GM18873 (cell line): ENCODE results near the gene CPE.
"Not testable (repeated sequence)": the region's sequence is repeated elsewhere in the genome, so short reads cannot be mapped to it uniquely, and the experiment has no call there.

Experiments used
- ATAC-seq: cut with Tn5 transposase; IDR thresholded peaks from one replicate; pipeline ENCODE4 v1.9.1; 2021; ENCODE audit warnings: mild to moderate bottlenecking, moderate library complexity, moderate number of reproducible peaks; ENCODE audit not compliant: unreplicated experiment, low FRiP score

The CPE gene

DNA sequence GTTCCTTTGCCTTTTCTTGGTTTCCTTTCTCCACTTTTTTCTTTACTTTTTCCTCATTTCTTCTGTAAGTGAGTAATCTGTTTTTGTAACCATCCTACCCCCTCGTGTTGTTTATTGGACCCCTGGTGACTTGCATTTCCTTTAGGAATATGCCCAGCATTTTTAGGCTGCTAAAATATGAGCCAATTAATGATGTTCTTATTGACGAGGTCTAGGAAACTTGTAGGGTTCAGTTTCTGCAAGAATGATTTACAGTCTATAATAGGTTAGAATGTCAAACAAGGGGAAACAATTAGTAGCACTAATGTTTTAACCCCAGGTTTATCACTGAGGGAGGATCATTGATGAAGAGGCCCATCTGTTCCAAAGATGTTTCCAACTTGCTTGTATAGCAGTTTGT, 79.0 kb downstream of the CPE start:
- no peak for ATAC-seq

DNA sequence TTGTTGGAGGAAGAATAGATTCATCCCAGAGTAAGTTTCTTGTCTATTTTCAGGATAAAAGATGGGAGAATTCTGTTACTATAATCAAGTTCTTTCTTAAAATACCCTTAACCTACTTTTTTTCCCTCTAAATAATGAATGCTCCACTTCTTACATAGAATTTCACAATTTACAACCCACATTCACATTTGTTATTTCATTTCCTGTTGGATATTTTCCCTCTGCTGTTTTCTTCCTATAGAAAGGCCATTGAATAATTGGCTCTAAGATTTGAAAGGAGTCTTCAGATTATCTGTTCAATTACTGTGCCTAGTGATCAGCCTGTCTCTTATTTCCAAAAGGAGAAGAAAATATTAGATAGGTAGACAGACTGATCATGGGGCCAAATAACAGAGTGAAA, 79.7 kb downstream of the CPE start:
- no peak for ATAC-seq

DNA sequence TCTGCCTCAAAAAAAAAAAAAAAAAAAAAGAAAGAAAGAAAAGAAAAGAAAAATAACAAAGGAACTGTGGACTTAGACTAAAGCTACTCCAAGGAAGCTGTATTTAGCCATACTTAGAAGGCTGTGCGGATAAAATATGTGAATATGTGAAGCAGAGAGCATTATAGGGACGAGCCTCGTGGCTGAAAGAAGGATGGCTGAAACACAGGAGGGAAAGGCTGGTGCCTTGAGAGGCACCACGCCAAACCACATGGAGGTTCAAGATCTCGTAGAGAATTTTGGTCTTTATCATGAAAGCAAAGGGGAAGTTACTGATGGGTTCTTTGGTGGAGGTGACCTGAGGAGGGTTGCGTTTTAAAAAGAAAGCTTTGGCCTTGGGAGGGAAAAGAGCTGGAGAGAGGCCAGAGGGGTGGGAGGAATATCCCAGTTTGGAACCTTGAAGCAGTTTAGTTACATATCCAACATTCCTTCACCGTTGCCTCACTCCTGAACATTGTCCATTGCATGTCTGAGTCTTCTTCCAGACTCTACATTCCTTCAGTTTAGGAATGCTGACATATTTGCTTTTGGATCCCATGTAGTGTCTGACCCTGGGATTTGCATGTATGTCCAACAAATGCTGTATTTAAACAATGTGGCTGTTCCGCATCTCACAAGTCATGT, 82.5 kb downstream of the CPE start:
- ATAC-seq: no peak

DNA sequence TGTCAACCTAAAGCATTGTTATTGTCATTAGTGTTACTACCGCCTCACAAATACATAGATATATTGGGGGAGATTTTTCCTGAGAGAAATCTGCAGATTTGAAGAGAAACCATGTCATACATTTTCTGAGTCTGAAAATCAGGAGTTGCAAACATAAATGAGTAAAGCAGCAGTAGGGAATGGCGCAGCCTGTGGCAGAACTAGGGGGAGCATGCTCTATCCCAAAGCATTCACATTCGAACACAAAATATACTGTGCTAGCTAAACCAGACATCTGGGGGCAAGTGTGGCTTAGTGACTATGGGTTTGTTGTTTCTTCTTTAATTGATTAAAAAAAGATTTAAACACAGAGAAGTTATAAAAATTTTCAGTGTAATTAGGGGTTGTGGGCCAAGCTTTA, 83.2 kb downstream of the CPE start:
- no peak for ATAC-seq

DNA sequence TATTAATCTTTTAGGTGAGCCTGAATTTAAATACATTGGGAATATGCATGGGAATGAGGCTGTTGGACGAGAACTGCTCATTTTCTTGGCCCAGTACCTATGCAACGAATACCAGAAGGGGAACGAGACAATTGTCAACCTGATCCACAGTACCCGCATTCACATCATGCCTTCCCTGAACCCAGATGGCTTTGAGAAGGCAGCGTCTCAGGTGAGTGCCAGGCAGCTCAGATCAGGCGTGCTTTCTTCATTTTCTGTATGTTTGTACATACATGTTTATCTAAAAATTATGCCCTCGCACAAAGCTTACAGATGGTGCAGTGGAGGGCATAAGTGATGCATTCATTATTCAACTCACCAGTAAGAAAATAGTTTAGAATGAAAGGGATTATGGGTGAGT, 85.6 kb downstream of the CPE start:
- ATAC-seq: no peak

DNA sequence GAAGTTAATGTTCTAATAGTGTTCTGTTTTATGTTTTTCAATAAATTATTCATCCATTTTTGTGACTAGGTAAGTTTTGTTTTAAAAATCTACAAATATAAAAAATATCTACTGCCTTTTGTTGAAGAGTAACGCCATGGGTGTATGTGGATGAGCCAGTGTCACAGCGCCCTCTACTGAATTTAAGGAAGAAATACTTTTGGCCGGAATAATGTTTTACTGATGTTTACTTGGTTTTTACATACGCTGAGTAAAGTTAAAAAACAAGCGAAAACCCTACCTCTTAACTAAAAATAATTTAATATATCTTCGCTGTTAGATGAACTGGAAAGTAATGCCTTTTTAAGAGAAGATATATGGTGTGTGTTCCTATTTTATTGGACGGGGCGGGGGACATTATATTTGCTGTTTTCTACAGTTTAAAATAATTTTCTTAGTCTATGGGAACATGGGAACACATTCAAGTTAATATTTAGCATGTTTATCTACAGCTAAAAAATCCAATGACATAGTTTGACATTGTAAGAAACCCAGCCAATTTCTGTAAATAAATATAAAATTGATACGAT, 86.1 kb downstream of the CPE start:
- ATAC-seq: no peak

DNA sequence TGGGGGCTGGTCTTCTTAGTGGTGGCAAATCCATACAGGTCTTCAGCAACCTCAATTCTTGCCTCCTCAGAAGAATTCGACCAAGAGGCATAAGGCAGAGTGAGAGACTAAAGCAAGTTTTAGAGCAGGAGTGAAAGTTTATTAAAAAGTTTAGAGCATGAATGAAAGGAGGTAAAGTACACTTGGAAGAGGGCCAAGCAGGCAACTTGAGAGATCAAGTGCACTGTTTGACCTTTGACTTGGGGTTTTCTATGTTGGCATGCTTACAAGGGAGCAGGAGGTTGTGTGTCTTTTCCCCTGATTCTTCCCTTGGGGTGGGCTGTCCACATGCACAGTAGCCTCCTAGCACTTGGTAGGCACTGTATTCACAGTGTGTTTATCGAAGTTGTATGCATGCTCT, 91.2 kb downstream of the CPE start:
- no peak for ATAC-seq

DNA sequence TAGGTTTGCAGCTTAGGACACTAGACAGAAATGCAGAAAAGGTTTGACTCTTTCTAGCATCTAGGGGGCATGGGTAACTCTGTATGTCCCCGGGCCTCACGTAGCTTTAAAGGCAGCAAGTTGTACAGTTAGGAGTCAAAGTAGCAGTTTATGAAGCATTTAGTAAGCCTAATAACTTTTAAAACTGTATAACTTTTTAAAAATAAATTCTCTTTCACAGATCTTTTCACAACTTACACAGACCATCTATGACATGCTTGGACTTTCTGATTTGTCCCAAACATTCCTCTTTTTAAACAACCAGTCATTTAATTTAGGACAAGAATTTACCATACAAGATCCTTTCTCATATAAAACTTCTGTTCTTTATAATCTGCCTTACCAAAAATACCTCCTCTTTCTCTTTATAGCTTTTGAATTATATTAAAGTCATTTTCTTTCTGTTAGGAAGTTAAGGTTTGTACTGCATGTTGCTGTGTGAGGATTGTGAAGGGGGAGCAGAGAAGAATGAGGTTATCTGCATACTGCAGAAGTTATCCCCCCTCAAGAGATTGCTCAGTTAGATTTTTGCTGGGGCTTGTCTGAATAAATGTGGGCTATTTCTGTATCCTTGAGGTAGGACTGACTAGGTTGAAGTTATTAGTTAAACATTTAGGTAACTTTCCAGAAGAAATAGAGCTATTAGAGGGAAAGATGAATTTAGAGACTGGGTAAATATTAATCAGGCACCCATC, 94.3 kb downstream of the CPE start:
- ATAC-seq: no peak

DNA sequence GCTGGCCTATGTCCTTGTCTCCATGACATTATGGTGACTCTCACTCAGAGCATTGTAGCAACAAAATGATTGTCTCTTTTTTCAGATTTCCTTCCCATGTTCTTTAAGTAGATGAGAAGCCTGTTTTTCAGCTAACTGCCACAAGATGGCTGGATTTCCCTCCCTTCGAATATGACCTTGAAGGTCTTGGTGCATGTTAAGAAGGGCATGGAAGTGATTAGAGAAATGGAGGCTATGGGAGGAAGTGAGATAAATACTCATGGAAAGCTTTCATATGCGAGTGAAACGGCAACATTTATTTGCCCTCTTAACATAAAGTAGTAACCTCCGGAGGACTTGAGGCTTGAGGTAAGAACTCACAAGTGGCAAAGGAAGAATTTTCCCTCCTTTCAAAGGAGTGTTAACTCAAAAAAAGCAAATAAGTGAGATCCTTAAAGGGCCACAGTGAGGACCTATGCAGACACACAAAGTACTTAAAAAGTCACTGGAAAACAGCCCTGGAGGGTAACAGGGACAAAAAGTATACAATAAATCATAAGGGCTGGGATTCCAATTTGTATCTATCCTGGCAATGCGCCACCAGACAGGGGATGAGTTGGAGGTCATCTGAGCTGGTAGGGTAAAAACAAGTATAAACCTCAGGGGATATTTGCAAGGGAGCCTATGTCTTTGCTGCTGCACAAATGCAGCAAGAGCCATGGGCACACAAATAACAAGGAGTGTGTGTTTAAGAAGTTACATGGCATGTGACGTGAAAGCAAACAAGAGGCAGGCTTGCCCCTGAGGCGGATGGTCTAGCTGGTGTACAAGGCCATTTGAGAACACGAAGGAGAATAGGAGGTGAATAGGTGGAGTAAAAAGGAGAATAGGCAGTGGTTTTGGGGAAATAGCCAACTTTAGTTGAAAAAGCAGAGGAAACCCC, 96.2 kb downstream of the CPE start:
- no peak for ATAC-seq

DNA sequence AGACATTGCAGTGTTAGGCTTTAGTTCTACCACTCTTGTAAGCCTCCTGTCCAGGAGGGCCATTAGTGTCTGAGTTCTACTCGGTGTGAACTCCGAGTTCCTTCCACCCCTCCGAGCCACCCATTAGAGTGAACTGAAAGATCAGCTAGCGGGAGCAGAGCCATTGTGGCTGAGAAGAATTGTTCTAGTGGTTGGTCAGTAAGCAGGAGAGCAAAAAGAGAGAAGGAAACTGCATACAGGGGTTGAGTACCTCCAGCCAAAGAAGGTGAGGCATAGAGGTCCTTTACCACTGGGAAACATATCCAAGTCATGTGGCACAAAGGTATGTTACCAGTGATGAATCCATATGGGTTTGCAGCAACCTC, 96.9 kb downstream of the CPE start:
- ATAC-seq: no peak

DNA sequence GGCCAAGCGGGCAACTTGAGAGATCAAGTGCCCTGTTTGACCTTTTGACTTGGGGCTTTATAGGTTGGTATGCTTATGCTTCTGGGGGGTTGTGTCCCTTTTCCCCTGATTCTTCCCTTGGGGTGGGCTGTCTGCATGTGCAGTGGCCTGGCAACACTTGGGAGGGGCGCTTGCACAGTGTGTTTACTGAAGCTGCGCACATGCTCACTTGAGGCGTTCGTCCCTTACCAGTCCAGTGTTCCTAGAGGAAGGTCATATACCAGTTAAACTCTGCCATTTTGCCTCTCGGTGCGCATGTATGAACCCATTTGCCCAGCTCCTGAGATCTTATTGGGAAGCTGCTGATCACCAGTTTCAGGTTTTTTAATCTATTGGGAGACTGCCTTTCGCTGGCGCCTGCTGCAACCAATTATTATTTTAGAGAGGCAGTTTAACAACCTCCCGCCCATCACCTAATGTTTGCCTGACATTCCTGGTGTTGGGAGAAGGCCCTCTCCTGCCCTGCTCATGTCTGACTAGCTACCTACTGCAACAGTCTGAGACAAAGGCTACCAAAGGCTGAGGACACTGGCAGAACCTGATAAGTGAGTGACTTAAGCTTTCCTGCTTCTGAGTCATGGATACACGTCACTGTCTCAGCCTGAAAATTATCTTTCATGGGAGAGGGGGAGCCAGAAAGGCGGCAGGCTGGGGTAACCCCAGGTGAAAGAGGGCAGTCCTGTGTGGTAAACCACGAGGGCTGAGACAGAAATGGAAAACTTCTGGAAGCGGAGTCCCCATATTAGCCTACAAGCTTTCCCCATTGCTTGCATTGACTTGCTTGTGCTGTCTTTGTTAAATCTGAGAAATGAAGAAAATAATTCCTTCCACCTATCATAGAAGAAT, 97.6 kb downstream of the CPE start:
- ATAC-seq: no peak

DNA sequence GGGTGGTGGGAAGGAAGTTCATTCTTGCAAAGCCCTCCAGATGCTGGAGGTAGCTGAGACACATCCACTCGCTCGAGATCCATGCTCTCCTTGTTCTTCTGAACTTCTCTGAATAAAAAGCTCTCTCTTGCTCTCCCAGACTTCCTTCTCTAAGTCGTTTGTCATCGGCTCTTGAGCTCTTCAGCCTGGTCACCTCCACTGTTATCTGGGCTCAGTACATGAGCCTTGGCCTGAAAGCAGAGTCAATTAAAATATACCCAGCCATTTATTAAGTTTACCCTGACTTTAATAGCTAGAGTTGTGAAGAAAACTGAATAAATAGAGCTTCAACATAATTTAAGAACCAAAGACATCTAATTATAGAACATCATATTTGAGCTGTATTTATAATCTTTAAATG, 99.0 kb downstream of the CPE start:
- no peak for ATAC-seq

DNA sequence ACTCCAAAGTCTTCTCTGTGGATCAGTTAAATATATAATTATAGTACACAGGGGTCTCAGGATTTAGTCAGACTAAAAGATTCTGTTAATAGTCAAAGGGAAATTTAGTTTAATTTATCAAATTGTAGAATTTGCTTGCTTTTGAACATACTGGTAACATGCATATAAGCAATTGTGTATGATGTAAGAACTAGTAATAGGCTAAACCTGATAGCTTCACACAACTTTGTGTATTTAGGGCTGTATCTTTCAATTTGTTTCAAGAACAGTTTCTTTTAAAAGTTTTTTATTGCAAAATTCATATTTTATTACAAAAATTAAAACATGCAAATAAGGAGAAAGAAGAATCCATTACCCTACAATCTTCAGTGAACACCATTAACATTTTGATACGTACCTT, 99.5 kb downstream of the CPE start:
- no peak for ATAC-seq

DNA sequence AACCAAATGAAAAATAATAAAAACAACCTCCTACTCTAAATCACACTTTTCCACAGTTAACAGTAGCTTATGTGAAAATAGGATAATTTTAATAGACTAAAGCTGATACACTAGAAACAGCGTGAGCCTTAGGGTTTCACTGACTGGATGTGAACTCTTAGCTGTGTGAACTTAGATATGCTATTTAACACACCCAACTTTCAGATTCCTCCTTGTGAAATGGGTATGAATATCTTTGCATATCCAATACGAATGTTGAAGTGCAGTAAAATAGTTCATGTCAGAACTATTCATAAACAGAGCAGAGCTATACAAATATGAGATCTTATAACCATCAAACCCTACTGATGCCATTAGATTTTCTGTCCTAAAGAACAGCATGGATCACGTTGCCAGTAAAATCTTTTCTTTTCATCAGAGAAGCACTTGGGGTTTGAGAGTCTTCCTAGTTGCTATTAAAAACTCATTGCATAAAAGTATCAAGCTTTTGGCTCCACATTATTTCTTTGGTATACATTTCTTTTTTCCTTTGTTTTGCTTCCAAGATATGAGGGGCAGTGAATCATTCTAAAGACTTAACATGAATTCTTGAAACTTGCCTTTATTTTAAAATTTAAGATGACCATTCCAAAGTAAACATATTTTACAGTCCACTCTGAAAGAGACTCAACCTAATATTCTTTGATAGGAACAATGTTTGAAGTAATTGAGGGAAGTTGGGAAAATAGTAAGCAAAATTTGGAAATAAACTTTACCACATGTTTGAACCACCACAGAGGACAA, 102.4 kb downstream of the CPE start:
- ATAC-seq: no peak

DNA sequence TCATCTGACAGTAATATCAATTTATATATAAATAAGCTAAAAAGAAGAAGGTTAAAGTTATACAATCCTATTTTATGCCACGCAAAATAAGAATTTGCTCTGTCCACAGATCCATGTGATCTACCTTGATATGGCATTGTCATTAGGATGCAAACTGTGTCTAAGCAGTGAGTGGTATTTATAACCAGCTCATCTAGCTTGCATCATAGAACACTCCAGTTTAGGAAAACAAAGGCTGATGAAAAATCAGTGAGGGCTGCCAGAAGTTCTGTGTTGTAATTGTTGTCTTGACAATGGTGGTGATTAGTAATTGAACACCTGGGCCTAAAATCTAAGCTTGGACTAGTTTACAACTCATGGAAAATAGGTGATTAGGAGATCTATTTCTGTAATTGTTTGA, 111.0 kb downstream of the CPE start:
- no peak for ATAC-seq

DNA sequence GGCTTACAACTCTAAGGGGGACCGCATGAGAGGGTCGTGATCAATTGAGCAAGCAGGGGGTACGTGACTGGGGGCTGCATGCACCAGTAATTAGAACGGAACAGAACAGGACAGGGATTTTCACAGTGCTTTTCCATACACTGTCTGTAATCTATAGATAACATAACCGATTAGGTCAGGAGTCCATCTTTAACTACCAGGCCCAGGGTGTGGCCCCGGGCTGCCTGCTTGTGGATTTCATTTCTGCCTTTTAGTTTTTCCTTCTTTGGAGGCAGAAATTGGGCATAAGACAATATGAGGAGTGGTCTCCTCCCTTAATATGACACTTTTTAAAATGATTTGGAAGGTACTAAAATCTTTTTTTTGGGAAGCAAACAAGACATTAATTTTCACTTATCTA, 113.8 kb downstream of the CPE start:
- not testable (repeated sequence) for ATAC-seq

DNA sequence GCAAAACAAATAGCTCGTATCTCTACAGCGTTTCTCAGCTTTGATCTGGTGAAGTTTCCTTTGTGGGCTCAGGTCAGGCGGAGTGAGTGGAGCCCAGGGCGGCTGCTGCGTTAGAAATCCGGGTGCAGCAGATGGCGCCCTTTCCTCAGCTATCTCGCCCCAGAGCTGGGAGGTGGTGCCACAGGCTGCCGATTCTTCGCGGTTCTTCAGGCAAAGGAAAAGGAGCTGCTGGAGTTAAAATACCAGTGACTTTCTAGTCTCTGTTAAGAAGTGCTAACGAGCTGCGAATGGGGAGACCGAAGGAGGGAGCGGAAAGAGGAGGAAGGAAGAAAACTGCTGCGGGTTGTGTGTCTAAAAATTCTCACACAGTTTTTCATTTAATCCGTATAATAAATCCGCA, 114.6 kb downstream of the CPE start:
- peak; percentile 86 for ATAC-seq

DNA sequence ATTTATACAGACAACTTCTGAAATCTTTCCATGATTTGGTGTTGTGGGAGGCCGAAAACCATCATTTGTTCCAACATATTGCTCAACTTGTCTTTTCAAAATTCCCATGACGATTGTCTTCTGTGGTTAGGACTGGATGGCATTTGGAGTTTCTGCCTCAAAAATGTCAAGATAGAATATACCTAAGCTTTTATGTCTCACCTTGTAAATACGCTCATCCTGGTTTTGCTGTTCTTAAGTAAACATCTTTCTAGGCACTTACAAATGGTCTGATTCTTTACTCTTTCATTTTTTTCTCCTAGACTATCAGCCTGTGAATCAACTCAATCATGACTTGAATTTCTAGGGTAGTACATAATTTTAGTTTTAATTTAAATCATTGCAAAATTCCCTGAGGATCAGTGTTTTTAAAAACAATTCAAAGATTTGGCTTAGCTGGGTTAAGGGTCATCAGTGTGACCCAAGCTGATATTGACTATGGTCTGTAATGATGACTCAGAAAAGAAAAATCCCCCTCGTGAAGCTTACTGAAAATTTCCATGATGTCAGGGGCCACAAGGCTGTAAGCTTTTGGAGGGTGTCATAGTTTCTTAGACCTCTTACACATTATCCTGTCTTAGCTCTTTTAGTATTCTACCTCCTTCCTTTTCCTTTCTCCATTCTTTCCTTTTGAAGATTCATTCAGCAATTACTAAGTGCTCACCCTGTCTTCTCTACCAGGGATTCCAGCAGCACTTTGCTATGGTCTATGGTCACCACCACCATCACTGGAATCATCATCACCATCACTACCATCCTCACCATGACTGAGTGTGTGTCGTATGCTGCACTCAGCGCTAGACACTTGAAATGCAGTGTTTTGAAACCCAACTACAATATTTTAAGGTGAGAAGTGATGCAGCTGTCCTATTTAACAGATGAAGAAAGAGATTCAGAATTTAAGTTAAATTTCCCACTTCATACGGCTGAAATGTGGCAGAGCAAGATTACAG, 124.4 kb downstream of the CPE start:
- ATAC-seq: peak; percentile 69
